ENCODE results near the gene TJAP1.
"Not testable (repeated sequence)": the region's sequence is repeated elsewhere in the genome, so short reads cannot be mapped to it uniquely, and the experiment has no call there.

Gene TJAP1

GRCh38 chr6:43481591-43482236 is 4.3 kb downstream of the TJAP1 start:
- no peak for DNase-seq

GRCh38 chr6:43488667-43489276 is 11.4 kb downstream of the TJAP1 start:
- no peak for DNase-seq

GRCh38 chr6:43489277-43490072 is 12.1 kb downstream of the TJAP1 start:
- no peak for DNase-seq

GRCh38 chr6:43490523-43490939 is 13.2 kb downstream of the TJAP1 start:
- no peak for DNase-seq

- DNase-seq: no peak
Measured at GRCh38 chr6:43491750-43492661, 14.6 kb downstream of the TJAP1 start.

GRCh38 chr6:43492673-43493072 is 15.3 kb downstream of the TJAP1 start:
- DNase-seq: no peak

GRCh38 chr6:43493230-43493629 is 15.9 kb downstream of the TJAP1 start:
- no peak for DNase-seq

GRCh38 chr6:43493833-43494232 is 16.5 kb downstream of the TJAP1 start:
- DNase-seq: no peak

- DNase-seq: no peak
Measured at GRCh38 chr6:43494321-43494720, 17.0 kb downstream of the TJAP1 start.

GRCh38 chr6:43494766-43495165 is 17.4 kb downstream of the TJAP1 start:
- no peak for DNase-seq

GRCh38 chr6:43495409-43495941 is 18.1 kb downstream of the TJAP1 start:
- no peak for DNase-seq

- DNase-seq: no peak
Measured at GRCh38 chr6:43496370-43497128, 19.2 kb downstream of the TJAP1 start.

GRCh38 chr6:43497129-43497396 is 19.7 kb downstream of the TJAP1 start:
- no peak for DNase-seq

- DNase-seq: no peak
Measured at GRCh38 chr6:43497689-43498088, 20.3 kb downstream of the TJAP1 start.

- DNase-seq: not testable (repeated sequence)
Measured at GRCh38 chr6:43498291-43498690, 20.9 kb downstream of the TJAP1 start.

- DNase-seq: no peak
Measured at GRCh38 chr6:43499028-43499815, 21.9 kb downstream of the TJAP1 start.

GRCh38 chr6:43500921-43501320 is 23.6 kb downstream of the TJAP1 start:
- DNase-seq: no peak

- no peak for DNase-seq
Measured at GRCh38 chr6:43502666-43503065, 25.3 kb downstream of the TJAP1 start.

- no peak for DNase-seq
Measured at GRCh38 chr6:43503443-43503842, 26.1 kb downstream of the TJAP1 start.

GRCh38 chr6:43504756-43505593 is 27.6 kb downstream of the TJAP1 start:
- no peak for DNase-seq
